Pancreas (tissue), 10 donors: ENCODE data around the gene ZNF879. TPM values are rescaled to one million over a fixed set of nuclear protein-coding genes. Genes with fewer than 3 reads are reported as not detected.

Experiments used
- ATAC-seq, 4 donors: fragments of 200-7000 bp; cut with Tn5 transposase; one replicate each; pipeline versions ENCODE4 v1.8.0 to v1.9.1; 2020; ENCODE audit warnings: mild to moderate bottlenecking in 4 of 4, moderate library complexity in 4 of 4
- DNase-seq, 6 donors: peaks; one replicate each; pipeline ENCODE4 v3.0.0-alpha.2; 2020
- FAIRE-seq: peaks from 2 replicates; lab custom pipeline; 2012; peaks lifted over from hg19 to GRCh38; lab: Jason Lieb, UNC
- H3K27ac ChIP-seq, 4 donors: fragments of 200-600 bp; sonication (generic); 1 replicate in 3 of 4; 2 replicates in 1 of 4; pipeline versions ENCODE4 v1.5.0 to v1.8.0; 2020
- H3K27me3 ChIP-seq, 4 donors: fragments of 200-600 bp; one replicate each; pipeline ENCODE4 v1.8.0; 2021
- H3K36me3 ChIP-seq, 3 donors: fragments of 200-600 bp; sonication (generic) in 1 of 3; one replicate each; pipeline versions ENCODE4 v1.5.0 to v1.8.0; 2020 to 2021
- H3K4me1 ChIP-seq, 3 donors: fragments of 200-600 bp; one replicate each; pipeline ENCODE4 v1.8.0; 2021
- H3K4me3 ChIP-seq, 4 donors: fragments of 200-600 bp; sonication (generic) in 2 of 4; one replicate each; pipeline versions ENCODE4 v1.5.0 to v1.8.0; 2020 to 2021
- H3K9me3 ChIP-seq, 4 donors: fragments of 200-600 bp; one replicate each; pipeline ENCODE4 v1.8.0; 2021
- WGBS, 2 donors: extraction: QIAGEN DNeasy Blood & Tissue Kit; methylation state at CpG; one replicate each; pipeline ENCODE4 v1.1.7; 2013; 5-methylcytosine and 5-hydroxymethylcytosine counted together
- intact Hi-C, 3 donors: fragments of 100-400 bp; cut with DNase I; formaldehyde crosslinking; loops; one replicate each; pipeline versions ENCODE4 v1.11.1 to v1.14.2; 2022
- polyA plus RNA-seq, 2 donors: library from polyadenylated mRNA; stranded (reverse); fragments of 200-250 nt; gene quantifications; one replicate each; pipeline ENCODE4 v1.2.3, GENCODE V29; 2013
- total RNA-seq, 6 donors: library from RNA; stranded (reverse); fragmentation: NEBNext Ultra II Directional in 4 of 6; extraction: Animal tissue kit (Norgen Biotek cat#: 25700) in 4 of 6; gene quantifications; one replicate each; pipeline versions ENCODE4 v1.2.1 to v1.2.4, GENCODE V29; 2021 to 2023
- TF ChIP-seq, protein P1 (sequence below), 4 donors: fragments of 200-600 bp; sonication (generic) in 3 of 4; IDR thresholded peaks; one replicate each; pipeline versions ENCODE4 v1.5.0 to v1.8.0; 2021; ENCODE audit warnings: antibody characterized with exemption in 4 of 4
- donor health status: healthy with polysubstance abuse.
- donor health status: DM: no; HTN: no; CAD: no; lungs with moderate emphysema.
- donor health status: DM: no; HTN: no; CAD: no.
- donor health status: control.
- donor health status: control.
- donor health status: Bipolar disorder and iron deficiency.
- donor health status: DM: yes; HTN: yes; CAD: no.
- donor health status: DM: no; HTN: no; CAD: no.
- donor health status: DM: no; HTN: no; CAD: no.
- donor health status: DM: yes; HTN: yes; CAD: no.

The ZNF879 gene
- total and polyA plus RNA-seq, 8 donors: 1.5 to 2.9 (median 2.1) TPM

DNA sequence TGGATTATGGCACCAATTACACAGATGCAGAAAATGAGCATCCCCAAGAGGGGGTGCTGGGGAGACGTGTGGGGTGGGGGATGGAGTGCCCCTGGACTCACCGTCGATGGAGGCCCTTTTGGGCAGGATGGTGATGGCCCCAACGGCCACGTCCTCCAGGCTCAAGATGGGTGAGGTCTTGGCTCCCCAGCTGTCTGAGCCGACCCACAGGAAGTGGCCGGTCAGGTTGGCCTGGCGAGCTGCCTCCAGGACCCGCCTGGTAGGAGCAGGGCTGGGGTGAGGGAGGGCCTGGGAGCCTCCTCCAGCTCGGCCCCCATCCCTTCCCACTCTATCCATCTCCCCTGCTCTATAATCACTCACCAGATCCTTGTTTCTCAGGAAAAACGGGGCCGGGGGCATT is 33.1 kb upstream of the ZNF879 start:
- ATAC-seq (no peak), FAIRE-seq (no peak), DNase-seq (no peak)
- H3K4me3 ChIP-seq: no peak overlapping the region
- intact Hi-C loops: no loop called here
- TF ChIP-seq, protein P1, sequence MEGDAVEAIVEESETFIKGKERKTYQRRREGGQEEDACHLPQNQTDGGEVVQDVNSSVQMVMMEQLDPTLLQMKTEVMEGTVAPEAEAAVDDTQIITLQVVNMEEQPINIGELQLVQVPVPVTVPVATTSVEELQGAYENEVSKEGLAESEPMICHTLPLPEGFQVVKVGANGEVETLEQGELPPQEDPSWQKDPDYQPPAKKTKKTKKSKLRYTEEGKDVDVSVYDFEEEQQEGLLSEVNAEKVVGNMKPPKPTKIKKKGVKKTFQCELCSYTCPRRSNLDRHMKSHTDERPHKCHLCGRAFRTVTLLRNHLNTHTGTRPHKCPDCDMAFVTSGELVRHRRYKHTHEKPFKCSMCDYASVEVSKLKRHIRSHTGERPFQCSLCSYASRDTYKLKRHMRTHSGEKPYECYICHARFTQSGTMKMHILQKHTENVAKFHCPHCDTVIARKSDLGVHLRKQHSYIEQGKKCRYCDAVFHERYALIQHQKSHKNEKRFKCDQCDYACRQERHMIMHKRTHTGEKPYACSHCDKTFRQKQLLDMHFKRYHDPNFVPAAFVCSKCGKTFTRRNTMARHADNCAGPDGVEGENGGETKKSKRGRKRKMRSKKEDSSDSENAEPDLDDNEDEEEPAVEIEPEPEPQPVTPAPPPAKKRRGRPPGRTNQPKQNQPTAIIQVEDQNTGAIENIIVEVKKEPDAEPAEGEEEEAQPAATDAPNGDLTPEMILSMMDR (IDR thresholded peaks at IDR 0.05): no peak
- H3K36me3 ChIP-seq: no peaks in the 10 kb centered on the region
- no peaks in the 10 kb centered on the region for H3K4me1 ChIP-seq
- no peak overlapping the region for H3K27ac ChIP-seq
- WGBS, 2 donors: 82 to 84% methylated on average over 12 of the region's 12 CpGs
- no peaks in the 10 kb centered on the region for H3K9me3 ChIP-seq
- peaks cover 0 to 4% (median 0%) of the 10 kb centered on the region in 4 donors for H3K27me3 ChIP-seq

DNA sequence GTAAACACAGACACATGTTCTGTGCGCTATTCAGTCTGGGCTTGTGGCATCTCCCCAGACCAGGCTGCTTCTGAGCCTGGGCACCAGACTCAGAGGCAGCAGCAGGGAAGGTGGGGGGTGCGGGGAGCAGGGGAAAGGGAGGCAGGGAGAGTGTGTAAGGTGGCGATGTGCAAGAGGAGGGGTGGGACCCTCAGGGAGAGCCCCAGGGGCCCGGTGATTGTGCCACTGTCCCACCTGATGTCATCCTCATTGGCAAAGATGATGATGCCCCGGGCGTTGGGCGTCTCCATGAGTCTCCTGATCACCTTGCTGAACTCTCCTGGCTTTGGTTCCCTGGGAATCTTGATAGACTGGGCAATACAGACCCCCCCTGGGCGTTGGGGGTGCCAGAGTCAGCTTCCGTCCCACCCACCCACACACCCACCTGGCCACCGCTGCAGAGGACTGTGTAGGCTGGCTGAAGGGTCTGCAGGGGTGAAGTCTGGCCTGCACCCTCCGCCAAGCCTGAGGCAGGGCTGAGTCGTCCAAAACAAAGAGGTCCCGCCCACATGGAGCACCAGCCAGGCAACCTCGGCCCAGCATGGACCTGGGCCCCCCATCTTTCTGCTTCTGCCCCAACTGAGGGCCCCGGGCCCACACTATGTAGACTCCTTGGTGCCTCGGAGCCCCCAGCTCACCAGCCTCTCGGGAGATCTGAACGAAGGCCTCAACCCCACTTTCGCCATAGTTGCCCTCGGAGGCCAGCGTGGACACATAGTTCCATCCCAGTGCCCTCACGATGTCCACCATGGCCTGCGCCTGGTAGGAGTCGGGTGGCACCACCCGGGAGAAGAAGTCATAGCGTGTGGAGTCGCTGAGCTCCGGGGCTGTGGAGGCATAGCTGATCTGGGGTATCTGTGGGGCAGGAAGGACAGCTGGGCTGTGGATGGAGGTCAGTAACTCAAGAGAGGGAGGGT is 32.1 kb upstream of the ZNF879 start:
- peaks cover 0 to 4% (median 0%) of the 10 kb centered on the region in 4 donors for H3K27me3 ChIP-seq
- TF ChIP-seq, protein P1 (IDR thresholded peaks at IDR 0.05): no peak
- 81 to 87% methylated on average over 28 of the region's 28 CpGs for WGBS, 2 donors

DNA sequence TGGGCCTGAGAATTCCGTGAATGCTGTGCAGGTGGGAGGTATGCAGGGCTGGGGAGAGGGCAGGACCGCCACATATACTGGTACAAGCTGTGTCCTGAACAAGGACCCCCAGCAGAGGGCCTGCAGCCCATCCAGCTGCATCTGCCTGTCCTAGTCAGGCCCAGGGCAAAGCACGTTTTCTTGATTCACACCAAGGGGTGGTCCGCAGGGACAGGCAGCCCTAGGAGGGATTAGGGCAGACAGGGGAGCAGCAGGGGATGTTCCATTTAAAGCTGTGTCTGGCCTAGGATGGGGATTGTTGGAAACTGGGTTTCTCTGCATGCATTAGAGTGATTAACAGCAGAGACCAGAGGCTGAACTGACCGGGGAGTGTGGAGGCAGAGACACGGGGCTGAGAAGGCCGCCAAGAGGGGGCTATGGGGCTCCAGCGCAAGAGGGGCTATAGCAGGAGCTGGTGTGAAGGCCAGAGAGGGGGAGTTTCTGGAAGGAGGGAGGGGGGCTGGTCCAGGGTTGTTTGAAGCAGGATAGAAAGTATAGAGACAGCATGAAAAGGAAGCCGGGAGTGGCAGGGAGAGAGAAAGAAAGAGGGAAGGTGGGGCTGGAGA is 31.2 kb upstream of the ZNF879 start:
- Histone ChIP-seq H3K36me3 (no peaks in the 10 kb centered on the region), H3K9me3 (no peaks in the 10 kb centered on the region), H3K4me1 (no peaks in the 10 kb centered on the region), H3K27ac (no peak overlapping the region), H3K27me3 (peaks cover 0 to 4% (median 0%) of the 10 kb centered on the region in 4 donors), H3K4me3 (no peak overlapping the region)
- intact Hi-C loops: no loop called here
- FAIRE-seq: no peak
- ATAC-seq: no peak
- 49 to 54% methylated on average over 9 of the region's 9 CpGs for WGBS, 2 donors
- DNase-seq: no peak
- TF ChIP-seq, protein P1 (IDR thresholded peaks at IDR 0.05): no peak

More for the DNA sequence above, 32.1 kb upstream of the ZNF879 start:
- H3K27ac ChIP-seq: no peak overlapping the region
- no peaks in the 10 kb centered on the region for H3K9me3 ChIP-seq
- ATAC-seq: no peak
- intact Hi-C loops: no loop called here
- DNase-seq: no peak
- no peaks in the 10 kb centered on the region for H3K4me1 ChIP-seq
- no peak overlapping the region for H3K4me3 ChIP-seq
- FAIRE-seq: no peak
- H3K36me3 ChIP-seq: no peaks in the 10 kb centered on the region

DNA sequence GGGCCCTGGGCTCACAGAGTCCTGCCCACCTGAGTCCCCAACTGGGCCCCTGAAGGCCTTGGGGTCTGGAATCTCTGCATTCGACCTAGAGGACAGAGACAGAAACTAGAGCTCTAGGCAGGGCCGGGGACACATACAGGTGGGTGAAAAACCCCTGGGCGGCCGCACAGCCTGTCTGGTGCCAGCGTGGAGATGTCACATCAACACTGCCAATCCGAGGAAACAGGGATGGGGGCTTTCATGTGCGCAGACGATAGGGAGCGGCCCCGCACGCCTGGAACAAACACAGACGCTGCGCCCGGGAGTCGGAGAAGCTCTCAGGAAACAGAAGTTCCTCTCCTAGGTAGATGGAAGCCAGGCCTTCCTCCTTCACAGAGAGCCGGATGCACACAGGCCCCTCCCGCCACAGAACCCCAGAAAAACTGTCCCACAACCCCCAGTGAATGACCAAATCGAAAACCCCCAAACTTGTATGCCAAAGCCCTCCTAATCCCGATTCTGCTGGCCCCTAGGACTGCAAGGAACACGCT is 30.3 kb upstream of the ZNF879 start:
- intact Hi-C loops: no loop called here
- 57 to 67% methylated on average over 20 of the region's 20 CpGs for WGBS, 2 donors
- H3K27me3 ChIP-seq: peaks cover 0 to 4% (median 0%) of the 10 kb centered on the region in 4 donors
- TF ChIP-seq, protein P1 (IDR thresholded peaks at IDR 0.05): no peak
- H3K9me3 ChIP-seq: no peaks in the 10 kb centered on the region
- H3K36me3 ChIP-seq: no peaks in the 10 kb centered on the region
- no peak overlapping the region for H3K4me3 ChIP-seq
- FAIRE-seq (no peak), ATAC-seq (no peak), DNase-seq (no peak)
- no peak overlapping the region for H3K27ac ChIP-seq
- no peaks in the 10 kb centered on the region for H3K4me1 ChIP-seq
